Endothelial cell of umbilical vein (primary cell): ENCODE results near the gene MTARC2.

Experiments
- EZH2 ChIP-seq: IDR thresholded peaks from 2 replicates; pipeline ENCODE4 v1.6.1; 2012; ENCODE audit warnings: borderline replicate concordance, low read depth, mild to moderate bottlenecking, moderate library complexity, low read length, inconsistent platforms; ENCODE audit not compliant: severe bottlenecking
- FOS ChIP-seq: IDR thresholded peaks from 2 replicates; pipeline ENCODE4 v1.6.1; 2011; ENCODE audit warnings: mild to moderate bottlenecking, low read length, moderate library complexity, borderline replicate concordance; ENCODE audit not compliant: insufficient read depth
- GATA2 ChIP-seq: IDR thresholded peaks from 2 replicates; pipeline ENCODE4 v1.7.0; 2011; ENCODE audit warnings: low read depth, mild to moderate bottlenecking, moderate library complexity, mixed read lengths, low read length; ENCODE audit not compliant: insufficient read length, insufficient read depth
- JUN ChIP-seq: IDR thresholded peaks from 2 replicates; pipeline ENCODE4 v1.6.1; 2011; ENCODE audit warnings: borderline replicate concordance, low read depth; ENCODE audit not compliant: insufficient read length, insufficient read depth
- MYC ChIP-seq: IDR thresholded peaks from one replicate; pipeline ENCODE4 v1.6.1; 2011; ENCODE audit warnings: mild to moderate bottlenecking, low read depth, low read length
- POLR2A ChIP-seq: IDR thresholded peaks from 2 replicates; pipeline ENCODE4 v1.6.1; 2012; ENCODE audit warnings: low read depth, mild to moderate bottlenecking, control low read depth, low read length
- POLR2AphosphoS5 ChIP-seq: IDR thresholded peaks from 2 replicates; pipeline ENCODE4 v1.6.1; 2012; ENCODE audit warnings: low read depth, mild to moderate bottlenecking, control low read depth, low read length, moderate library complexity; ENCODE audit not compliant: insufficient read depth
- TF ChIP-seq, protein P1 (sequence below), 2 donors: IDR thresholded peaks; 1 replicate in 1 of 2; 2 replicates in 1 of 2; pipeline ENCODE4 v1.5.1; 2011; ENCODE audit warnings: low read length in 2 of 2, mild to moderate bottlenecking in 2 of 2, moderate library complexity in 2 of 2, control low read depth in 1 of 2, inconsistent platforms in 1 of 2, low read depth in 1 of 2; ENCODE audit not compliant: insufficient read depth in 1 of 2; ENCODE audit errors: extremely low read depth in 1 of 2
- TF ChIP-seq, protein P2 (sequence below): IDR thresholded peaks from 2 replicates; pipeline ENCODE4 v1.6.1; 2011; ENCODE audit not compliant: insufficient read depth, insufficient read length

DNA sequence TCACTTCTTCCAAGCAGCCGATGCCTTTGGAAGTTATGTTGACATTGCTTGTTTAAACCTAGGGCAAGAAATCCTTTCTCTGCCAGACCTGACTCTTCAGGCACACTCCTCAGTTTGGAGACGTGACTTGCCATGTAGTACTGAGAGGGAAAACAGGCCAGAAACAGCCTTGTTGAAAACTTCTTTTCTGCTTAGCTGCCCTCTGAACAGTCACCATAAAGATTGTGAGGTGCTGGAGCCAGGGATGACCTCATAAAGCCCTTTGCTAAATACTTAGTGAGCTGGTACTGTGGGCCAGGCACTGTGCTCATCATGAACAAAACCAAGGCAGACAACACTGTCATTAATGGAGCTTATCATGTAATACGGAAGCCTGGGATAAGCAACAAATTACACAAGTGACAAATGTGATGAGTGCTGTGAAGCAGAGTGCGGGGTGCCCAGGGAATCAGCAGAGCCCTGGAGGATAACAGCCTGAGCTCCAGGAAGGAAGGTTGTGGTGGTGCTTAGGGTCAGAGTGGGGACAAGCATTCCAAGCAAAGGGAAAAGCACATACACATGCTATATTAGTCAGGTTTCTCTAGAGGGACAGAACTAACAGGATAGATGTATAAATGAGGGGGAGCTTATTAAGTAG, 80.9 kb downstream of the MTARC2 start:
- TF ChIP-seq EZH2 (no peak), POLR2A (no peak), POLR2AphosphoS5 (no peak), MYC (no peak), GATA2 (no peak), JUN (no peak), FOS (no peak)
- TF ChIP-seq, protein P1, sequence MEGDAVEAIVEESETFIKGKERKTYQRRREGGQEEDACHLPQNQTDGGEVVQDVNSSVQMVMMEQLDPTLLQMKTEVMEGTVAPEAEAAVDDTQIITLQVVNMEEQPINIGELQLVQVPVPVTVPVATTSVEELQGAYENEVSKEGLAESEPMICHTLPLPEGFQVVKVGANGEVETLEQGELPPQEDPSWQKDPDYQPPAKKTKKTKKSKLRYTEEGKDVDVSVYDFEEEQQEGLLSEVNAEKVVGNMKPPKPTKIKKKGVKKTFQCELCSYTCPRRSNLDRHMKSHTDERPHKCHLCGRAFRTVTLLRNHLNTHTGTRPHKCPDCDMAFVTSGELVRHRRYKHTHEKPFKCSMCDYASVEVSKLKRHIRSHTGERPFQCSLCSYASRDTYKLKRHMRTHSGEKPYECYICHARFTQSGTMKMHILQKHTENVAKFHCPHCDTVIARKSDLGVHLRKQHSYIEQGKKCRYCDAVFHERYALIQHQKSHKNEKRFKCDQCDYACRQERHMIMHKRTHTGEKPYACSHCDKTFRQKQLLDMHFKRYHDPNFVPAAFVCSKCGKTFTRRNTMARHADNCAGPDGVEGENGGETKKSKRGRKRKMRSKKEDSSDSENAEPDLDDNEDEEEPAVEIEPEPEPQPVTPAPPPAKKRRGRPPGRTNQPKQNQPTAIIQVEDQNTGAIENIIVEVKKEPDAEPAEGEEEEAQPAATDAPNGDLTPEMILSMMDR (IDR thresholded peaks at IDR 0.05; ENCODE audit: extremely low read depth in 1 of 2, insufficient read depth in 1 of 2, low read depth in 1 of 2, low read length in 2 of 2), result no peak
- TF ChIP-seq, protein P2, sequence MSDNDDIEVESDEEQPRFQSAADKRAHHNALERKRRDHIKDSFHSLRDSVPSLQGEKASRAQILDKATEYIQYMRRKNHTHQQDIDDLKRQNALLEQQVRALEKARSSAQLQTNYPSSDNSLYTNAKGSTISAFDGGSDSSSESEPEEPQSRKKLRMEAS, result no peak
